ENCODE measurements around the gene FUT3. TPM values are rescaled to one million over a fixed set of nuclear protein-coding genes. Genes with fewer than 3 reads are reported as not detected.

FUT3 gene
- polyA plus RNA-seq, 1 donor (not counting 4 experiments of a cell fraction or from before 2014, with no cell fraction given) = 2.9 TPM

DNA sequence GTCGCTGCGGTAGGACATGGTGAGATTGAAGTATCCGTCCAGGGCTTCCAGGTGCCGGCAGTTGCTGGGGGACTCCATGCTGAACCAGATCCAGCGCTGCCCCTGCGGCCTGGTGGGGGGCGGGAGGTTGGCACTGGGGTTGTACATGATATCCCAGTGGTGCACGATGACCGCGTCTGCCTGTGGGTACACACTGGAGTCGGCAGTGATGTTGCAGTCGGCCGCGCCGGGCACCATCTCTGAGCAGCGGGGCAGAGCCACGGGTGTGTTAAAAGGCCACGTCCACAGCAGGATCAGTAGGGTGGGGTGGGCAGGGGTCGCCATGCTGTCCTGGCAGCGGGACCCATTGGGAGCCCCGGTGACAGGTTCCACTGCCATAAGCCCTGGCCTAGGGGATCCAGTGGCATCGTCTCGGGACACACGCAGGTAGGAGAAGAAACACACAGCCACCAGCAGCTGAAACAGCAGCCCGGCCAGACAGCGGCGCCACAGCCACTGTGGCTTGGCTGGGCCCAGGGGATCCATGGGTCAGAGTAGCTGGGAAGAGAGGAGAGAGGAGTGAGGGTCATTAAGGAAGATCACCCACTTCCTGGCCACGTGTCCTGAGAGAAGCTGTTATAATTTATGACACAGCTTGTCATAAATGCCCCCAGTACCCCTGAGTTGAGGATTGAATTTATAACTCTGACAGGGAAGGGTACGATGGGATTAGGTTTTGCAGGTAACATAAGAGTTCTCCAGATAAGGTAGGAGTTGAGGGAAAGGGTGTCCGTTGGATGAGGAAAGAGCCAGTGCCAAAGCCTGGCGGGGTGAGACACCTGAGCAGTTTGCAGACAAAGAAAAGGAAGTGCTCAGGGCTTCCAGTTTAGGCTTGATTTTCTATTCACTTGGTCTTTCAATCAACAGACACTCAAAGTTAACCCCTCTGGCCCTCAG is 16.2 kb upstream of the FUT3 start:
- no peaks in the 10 kb centered on the region for H3K79me2 ChIP-seq (ENCODE audit: control insufficient read depth, insufficient read depth, low read length)
- dilution Hi-C loops (cut with MboI; ENCODE audit: extremely low pct_ligation_motif_present, low sequenced_read_pairs) = no loop called here
- no peak overlapping the region for H3K4me3 ChIP-seq (ENCODE audit: control insufficient read depth in 2 of 3, extremely low read depth in 1 of 3, insufficient read depth in 2 of 3, low read depth in 1 of 3, low read length in 3 of 3)
- H3K4me2 ChIP-seq (ENCODE audit: control insufficient read depth, extremely low read depth, insufficient read depth, low read depth, low read length) = no peak overlapping the region
- no peak overlapping the region for H3K27ac ChIP-seq (ENCODE audit: control insufficient read depth, insufficient read depth, low read length)
- H2AFZ ChIP-seq (ENCODE audit: control insufficient read depth, low read length) = no peak overlapping the region
- H3K9ac ChIP-seq (ENCODE audit: control insufficient read depth, extremely low read depth, insufficient read depth, low read length) = no peak overlapping the region
- no peaks in the 10 kb centered on the region for H3K4me1 ChIP-seq (ENCODE audit: control insufficient read depth, extremely low read depth, insufficient read depth, low read length)
- TF ChIP-seq, protein P1, sequence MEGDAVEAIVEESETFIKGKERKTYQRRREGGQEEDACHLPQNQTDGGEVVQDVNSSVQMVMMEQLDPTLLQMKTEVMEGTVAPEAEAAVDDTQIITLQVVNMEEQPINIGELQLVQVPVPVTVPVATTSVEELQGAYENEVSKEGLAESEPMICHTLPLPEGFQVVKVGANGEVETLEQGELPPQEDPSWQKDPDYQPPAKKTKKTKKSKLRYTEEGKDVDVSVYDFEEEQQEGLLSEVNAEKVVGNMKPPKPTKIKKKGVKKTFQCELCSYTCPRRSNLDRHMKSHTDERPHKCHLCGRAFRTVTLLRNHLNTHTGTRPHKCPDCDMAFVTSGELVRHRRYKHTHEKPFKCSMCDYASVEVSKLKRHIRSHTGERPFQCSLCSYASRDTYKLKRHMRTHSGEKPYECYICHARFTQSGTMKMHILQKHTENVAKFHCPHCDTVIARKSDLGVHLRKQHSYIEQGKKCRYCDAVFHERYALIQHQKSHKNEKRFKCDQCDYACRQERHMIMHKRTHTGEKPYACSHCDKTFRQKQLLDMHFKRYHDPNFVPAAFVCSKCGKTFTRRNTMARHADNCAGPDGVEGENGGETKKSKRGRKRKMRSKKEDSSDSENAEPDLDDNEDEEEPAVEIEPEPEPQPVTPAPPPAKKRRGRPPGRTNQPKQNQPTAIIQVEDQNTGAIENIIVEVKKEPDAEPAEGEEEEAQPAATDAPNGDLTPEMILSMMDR (optimal IDR thresholded peaks at IDR 0.05 in 1 of 3, IDR thresholded peaks at IDR 0.05 in 1 of 3, conservative IDR thresholded peaks at IDR 0.05 in 1 of 3; ENCODE audit: extremely low read depth in 1 of 3, insufficient read depth in 2 of 3, low read length in 3 of 3) = no peak
- TF ChIP-seq EZH2 (IDR thresholded peaks at IDR 0.05; ENCODE audit: low read length) = no peak
- H3K36me3 ChIP-seq (ENCODE audit: control insufficient read depth in 2 of 2, extremely low read depth in 1 of 2, insufficient read depth in 2 of 2, low read length in 2 of 2) = no peaks in the 10 kb centered on the region
- H4K20me1 ChIP-seq (ENCODE audit: control insufficient read depth, extremely low read depth, insufficient read depth, low read length) = no peaks in the 10 kb centered on the region
- DNase-seq (ENCODE audit: low read depth, low spot score) (no peak), FAIRE-seq (no peak)
- H3K9me1 ChIP-seq (ENCODE audit: control insufficient read depth, extremely low read depth, insufficient read depth, low read length) = no peaks in the 10 kb centered on the region
- peaks cover 11% of the 10 kb centered on the region for H3K27me3 ChIP-seq (ENCODE audit: control insufficient read depth, extremely low read depth, insufficient read depth, low read length)
- H3K9me3 ChIP-seq (ENCODE audit: control insufficient read depth, low read depth, low read length) = no peaks in the 10 kb centered on the region

DNA sequence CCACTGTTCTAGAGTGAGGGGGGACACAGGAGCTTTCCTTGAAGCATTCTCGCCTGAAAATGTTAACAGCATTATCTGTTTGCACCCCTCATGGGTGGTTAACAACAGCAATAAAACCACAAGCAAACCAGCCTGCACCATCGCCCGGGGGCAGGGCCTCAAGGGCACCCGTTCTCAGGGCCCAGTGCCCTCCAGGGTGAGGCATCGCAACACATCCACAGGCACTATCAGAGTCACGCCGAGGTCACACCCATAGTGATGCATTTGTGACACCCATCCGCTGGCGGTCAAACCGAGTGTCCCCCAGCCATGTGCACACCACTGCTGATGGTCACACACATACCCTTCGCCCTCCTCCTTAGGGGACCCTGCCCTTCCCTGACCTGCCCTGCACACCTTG is 14.5 kb upstream of the FUT3 start:
- TF ChIP-seq EZH2 (IDR thresholded peaks at IDR 0.05; ENCODE audit: low read length) = no peak
- TF ChIP-seq, protein P1 (optimal IDR thresholded peaks at IDR 0.05 in 1 of 3, IDR thresholded peaks at IDR 0.05 in 1 of 3, conservative IDR thresholded peaks at IDR 0.05 in 1 of 3; ENCODE audit: extremely low read depth in 1 of 3, insufficient read depth in 2 of 3, low read length in 3 of 3) = no peak
- no peak overlapping the region for H3K9ac ChIP-seq (ENCODE audit: control insufficient read depth, extremely low read depth, insufficient read depth, low read length)
- H3K27ac ChIP-seq (ENCODE audit: control insufficient read depth, insufficient read depth, low read length) = no peak overlapping the region
- dilution Hi-C loops (cut with MboI; ENCODE audit: extremely low pct_ligation_motif_present, low sequenced_read_pairs) = no loop called here
- no peaks in the 10 kb centered on the region for H3K36me3 ChIP-seq (ENCODE audit: control insufficient read depth in 2 of 2, extremely low read depth in 1 of 2, insufficient read depth in 2 of 2, low read length in 2 of 2)
- H2AFZ ChIP-seq (ENCODE audit: control insufficient read depth, low read length) = no peak overlapping the region
- no peak overlapping the region for H3K4me2 ChIP-seq (ENCODE audit: control insufficient read depth, extremely low read depth, insufficient read depth, low read depth, low read length)
- FAIRE-seq = no peak
- no peaks in the 10 kb centered on the region for H3K9me1 ChIP-seq (ENCODE audit: control insufficient read depth, extremely low read depth, insufficient read depth, low read length)
- H3K79me2 ChIP-seq (ENCODE audit: control insufficient read depth, insufficient read depth, low read length) = no peaks in the 10 kb centered on the region
- no peak overlapping the region for H3K4me3 ChIP-seq (ENCODE audit: control insufficient read depth in 2 of 3, extremely low read depth in 1 of 3, insufficient read depth in 2 of 3, low read depth in 1 of 3, low read length in 3 of 3)
- no peaks in the 10 kb centered on the region for H4K20me1 ChIP-seq (ENCODE audit: control insufficient read depth, extremely low read depth, insufficient read depth, low read length)
- H3K4me1 ChIP-seq (ENCODE audit: control insufficient read depth, extremely low read depth, insufficient read depth, low read length) = no peaks in the 10 kb centered on the region
- no peak for DNase-seq (ENCODE audit: low read depth, low spot score)
- no peaks in the 10 kb centered on the region for H3K9me3 ChIP-seq (ENCODE audit: control insufficient read depth, low read depth, low read length)
- peaks cover 11% of the 10 kb centered on the region for H3K27me3 ChIP-seq (ENCODE audit: control insufficient read depth, extremely low read depth, insufficient read depth, low read length)

Measured in keratinocyte (primary cell).